ENCODE data around the gene SPAG17.

- TF ChIP-seq, protein P1, sequence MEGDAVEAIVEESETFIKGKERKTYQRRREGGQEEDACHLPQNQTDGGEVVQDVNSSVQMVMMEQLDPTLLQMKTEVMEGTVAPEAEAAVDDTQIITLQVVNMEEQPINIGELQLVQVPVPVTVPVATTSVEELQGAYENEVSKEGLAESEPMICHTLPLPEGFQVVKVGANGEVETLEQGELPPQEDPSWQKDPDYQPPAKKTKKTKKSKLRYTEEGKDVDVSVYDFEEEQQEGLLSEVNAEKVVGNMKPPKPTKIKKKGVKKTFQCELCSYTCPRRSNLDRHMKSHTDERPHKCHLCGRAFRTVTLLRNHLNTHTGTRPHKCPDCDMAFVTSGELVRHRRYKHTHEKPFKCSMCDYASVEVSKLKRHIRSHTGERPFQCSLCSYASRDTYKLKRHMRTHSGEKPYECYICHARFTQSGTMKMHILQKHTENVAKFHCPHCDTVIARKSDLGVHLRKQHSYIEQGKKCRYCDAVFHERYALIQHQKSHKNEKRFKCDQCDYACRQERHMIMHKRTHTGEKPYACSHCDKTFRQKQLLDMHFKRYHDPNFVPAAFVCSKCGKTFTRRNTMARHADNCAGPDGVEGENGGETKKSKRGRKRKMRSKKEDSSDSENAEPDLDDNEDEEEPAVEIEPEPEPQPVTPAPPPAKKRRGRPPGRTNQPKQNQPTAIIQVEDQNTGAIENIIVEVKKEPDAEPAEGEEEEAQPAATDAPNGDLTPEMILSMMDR (conservative IDR thresholded peaks at IDR 0.05; ENCODE audit: low read depth, low read length): no peak
- no peak for TF ChIP-seq EZH2 (IDR thresholded peaks at IDR 0.05; ENCODE audit: borderline replicate concordance, low read depth, low read length, poor library complexity, severe bottlenecking)
These were observed 213.3 kb downstream of the SPAG17 start for GRCh38 chr1:117971777-117972176.
